Stimulated activated CD4-positive, alpha-beta T cell treated with anti-CD3 and anti-CD28 coated beads, Interleukin-12 subunit alpha, Interleukin-12 subunit beta, amount 100 ng/mL, for 24 hours (primary cell): ENCODE data around the gene C1R.
A peak's percentile ranks its signal among the peaks of the same experiment; 100 is the strongest.
"Not testable (repeated sequence)": the region's sequence is repeated elsewhere in the genome, so short reads cannot be mapped to it uniquely, and the experiment has no call there.

ENCODE experiments used
- DNase-seq, 2 experiments: peaks; one replicate each; pipeline ENCODE4 v3.0.0-alpha.2; 2020; ENCODE audit warnings: low read depth in 2 of 2

Gene C1R

DNA sequence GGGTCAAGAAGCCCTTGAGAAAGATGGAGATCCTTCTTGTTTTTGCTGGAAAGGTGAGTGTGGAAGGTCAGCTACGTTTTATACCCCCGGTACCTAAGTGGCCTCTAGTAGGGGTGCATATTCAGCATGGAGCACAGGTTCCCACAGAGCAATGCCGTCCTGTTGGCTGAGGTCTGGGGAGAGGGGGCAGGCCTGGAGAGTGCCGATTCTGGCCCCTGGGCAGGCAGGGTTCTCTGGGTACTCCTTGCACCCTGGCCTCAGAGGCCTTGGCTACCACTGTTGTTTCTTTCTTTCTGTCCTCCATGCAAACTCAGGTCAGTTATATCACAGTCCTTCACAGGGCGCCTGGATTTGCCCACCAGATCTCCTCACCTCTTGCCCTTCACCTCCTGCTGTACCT is 27.9 kb upstream of the C1R start:
- DNase-seq = no peak

DNA sequence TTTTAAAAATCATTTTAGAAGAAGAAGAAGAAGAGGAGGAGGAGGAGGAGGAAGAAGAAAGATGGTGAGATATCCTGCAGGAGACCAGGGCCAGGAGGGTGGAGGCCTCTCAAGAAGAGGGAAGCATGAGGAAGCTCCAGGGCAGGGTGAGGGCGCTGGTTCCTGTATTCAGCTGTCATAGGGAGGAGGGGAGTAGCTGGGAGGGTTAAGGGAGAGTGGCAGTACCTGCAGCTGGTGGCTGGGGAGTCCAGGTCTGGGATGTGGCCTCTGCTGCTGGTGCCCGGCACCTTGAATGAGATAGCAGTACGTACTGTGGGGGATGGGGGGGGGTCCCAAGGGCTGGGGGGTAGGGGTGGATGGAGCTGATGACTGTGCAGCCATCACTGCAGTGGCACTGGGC is 26.6 kb upstream of the C1R start:
- DNase-seq = no peak

DNA sequence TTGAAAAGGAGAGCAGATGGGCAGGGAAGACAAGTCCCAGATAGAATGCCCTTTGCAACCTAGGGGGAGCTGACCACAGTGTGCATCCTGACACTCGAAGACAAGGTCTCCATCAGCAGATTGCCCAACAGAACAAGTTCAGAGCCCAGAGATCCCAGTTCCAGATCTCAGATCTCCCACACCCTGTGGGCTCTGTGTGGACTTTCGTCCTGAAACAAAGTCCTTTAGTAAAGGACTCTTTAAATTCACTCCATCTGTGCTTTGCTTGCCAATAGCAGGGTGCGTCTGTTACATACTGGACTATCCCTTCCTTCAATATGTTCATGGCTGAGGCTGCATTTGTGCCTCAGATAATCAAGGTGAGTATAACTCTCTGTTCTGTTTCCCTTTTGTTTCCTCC is 25.4 kb upstream of the C1R start:
- DNase-seq = no peak

DNA sequence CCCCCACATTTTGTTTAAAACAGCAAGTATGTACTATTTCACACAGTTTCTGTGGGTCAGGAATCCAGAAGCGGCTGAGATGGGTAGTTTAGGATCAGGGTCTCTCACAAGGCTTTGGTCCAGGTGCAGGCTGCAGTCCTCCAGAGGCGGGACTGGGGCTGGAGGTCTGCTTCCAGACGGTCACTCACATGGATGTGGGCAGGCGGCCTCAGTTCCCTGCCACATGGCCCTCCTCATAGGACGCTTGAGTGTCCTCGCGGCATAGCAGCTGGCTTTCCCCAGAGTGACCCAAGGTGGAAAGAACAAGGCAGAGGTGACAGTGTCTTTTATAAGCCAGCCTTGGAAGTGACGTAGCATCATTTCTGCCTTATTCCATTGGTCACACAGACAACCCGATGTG is 24.7 kb upstream of the C1R start:
- no peak for DNase-seq

DNA sequence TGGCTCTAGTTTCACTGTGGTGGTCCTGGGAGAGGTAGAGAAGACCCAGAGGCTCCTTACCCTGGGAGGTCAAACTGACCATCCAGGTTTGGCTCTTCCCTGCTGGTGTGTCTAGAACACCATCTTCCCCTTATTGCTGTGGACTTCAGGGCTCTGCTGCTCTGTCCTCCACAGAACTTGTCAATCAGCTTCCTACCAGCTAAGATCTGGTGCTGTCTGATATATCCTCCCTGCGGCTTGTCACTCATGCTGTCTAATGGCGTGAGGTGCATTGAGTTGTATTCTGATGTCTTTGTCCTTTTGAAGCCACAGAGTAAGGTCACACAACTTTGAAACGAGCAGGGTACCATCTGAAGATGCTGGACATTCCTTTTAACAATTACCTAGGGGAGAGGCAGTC is 24.0 kb upstream of the C1R start:
- DNase-seq = no peak

DNA sequence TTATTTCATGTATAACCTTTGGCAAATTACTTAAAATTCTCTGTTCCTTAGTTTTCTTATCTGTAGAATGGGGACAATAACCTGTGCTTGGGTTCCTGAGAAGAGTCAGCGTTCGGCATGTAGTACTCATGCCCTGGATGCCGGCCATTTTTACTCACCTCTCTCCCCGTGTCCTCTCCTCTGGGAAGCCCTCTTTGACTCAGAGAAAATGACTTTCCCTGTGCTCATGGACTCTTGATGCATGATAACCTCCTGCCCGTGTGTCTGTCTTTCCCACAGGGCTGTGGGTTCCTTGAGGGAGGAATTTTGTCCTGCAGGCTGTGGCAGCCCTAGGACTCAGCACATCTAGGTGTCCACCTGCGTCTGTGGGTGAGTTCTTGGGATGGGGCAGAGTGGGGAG is 22.6 kb upstream of the C1R start:
- DNase-seq = no peak

DNA sequence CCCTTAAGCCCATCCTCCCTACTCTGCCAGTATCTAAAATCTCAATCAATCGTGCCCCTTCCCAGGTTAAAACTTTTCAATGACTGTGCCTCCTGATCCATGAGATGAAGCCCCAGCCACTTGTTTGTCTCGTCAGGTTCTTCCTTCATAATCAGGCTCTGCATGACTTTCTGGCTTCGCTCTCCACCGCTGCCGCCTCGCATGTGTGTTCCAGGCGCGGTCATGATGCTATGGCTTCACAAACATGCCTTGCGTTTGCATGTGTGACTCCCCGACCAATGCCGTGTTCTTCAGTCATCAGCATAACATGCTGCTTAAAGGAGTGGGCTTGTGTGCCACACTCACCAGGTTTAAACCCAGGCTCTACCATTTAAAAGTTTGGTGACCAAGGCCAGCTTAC is 21.8 kb upstream of the C1R start:
- DNase-seq = no peak

DNA sequence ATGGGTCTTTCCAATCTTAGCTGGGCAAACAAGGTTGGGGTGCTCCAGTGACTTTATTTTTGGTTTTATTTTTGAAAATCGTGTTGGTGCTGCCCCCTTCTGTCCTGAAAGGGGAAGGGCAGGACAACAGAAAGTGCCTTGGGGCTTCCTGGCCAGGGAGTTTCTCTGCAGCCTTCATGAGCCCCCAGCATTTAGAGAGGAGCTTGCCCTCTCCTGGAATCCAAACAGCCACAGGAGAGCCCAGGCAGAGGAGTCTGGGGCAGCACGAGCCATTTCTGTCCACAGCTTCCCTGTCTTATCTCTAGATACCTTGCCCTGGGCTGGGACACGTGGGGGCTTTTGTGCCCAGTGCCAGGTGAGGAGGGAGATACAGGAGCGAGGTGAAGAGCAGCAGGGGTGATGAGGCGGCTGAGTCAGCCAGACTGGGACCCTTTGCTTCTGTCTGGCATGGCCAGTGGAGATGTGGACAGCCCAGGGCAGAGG is 21.2 kb upstream of the C1R start:
- no peak for DNase-seq

DNA sequence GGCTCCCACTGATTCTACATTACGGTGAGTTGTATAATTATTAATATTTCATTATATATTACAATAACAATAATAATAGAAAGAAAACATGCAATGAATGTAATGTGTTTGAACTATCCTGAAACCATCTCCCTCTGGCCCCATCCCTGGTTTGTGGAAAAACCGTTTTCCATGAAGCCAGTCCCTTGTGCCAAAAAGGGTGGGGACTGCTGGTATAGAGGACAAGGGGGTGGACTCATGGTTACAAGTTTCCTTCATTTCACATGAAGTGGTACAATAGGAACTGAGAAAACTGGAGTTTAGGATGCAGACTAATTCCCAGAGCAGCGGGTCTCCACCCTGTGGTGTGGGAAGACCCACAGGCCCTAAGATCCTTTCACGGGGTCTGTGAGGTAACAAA is 19.8 kb upstream of the C1R start:
- no peak for DNase-seq

DNA sequence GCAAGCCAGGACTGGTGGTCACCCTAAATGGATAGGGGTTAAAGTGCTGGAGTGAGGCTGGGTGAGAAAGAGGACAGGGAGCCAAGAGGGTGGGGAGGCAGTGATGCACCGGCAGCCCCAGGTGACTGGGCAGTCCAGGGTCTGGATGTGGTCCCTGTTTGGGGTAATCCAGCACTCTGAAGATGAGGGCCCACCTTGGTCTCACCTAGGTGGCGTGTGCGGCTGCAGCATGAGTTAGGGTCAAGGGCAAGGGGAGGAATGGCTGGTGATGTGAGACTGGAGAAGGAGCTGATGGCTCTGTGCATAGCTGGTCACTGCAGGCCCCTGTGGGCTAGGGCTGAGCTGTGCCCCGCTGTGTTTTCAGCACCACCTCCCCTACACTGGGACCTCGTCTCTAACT is 18.4 kb upstream of the C1R start:
- no peak for DNase-seq

DNA sequence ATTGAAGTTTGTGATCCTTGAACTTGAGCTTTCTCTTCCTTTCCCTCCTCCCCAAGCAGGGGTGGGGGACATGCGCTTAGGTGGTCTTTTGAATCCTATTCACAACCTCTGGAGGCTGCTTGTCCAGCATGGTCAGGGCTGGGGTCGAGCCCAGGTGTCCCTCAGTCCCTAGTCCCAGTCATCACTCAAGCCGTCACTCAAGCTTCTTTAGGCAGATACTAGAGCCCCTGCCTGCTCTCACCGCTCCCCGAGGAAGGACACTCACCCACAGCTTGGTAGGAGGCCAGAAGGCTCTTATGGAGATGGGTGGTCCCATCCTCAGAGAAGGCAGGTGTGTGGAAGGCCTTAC is 17.3 kb upstream of the C1R start:
- no peak for DNase-seq

DNA sequence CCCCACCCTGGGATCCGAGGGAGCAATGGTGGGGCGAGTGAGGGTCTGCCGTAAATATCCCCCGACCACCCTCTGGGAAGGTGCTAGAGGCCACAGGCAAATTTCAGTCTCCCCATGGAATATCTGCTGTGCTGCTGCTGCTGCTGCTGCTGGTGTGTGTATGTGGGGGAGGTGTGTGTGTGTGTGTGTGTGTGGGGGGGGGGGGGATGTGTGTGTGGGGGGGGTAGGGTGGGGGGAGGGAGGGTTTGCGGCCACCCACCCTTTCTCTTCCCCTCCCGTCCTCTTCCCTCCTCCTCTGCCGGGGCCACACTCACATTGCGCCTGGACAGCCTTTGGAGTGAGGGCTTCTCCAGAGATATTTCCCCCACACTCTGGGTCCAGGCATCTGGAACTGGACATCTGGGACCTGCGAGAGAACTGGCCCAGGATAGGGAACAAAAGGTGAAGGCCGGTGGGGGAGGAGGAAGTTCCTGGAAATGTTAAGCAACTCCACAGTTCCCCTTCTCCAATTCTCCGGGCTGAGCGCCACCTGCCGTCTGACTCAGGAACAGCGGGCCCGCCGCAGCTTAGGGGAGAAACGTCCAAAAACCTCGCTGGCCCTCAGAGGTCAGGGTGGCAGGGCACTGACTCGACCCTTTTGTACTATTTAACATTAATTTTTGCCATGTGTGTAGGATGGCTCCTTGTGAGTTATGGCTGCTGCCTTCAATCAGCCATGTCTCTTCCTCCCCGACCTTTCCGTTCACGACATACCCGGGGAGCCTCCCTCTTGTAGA is 16.7 kb upstream of the C1R start, which contains the start of gene C1RL:
Gene C1RL (minus strand): TSS at position 419 of the 776 bp plus-strand sequence. CDS start 34 bp downstream, at position 385.
- peak; percentile 64 to 88 for DNase-seq

DNA sequence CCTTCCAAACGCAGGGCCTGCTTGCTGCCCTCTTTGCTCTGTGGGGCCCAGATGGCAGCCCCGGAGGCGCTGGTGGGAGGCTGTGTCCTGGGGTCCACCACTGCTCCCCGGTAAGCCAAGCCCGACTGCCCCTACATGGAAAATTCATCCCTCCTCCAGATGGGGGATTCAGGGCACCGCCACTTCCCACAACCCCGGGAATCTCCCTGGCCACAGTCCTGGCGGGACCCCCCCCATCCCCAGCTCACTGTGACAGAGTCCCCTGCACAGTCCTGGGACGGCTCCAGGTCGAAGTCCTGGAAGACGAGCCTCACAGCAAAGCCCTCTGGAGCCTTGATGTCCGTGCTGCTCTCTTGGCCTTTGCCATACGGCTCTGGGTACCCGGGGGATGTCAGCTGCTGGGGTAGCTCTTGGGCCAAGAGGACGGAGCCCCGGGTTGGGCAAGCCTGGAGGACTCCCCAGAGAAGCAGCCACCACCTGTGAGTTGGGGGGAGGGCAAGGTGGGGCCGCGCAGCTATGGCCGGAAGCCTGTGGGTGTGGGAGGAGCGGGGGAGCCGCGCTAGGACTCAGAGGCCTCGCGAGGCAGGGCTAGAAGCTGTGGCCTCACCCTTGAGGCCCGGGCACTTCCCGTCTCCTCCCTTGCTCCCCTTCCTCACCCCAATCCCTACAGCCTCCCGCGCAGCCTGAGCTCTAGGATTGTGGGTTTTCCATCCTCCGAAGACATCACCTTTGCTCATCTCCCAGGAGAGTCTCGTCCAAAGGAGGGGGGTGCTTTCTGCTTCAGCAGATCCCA is 16.0 kb upstream of the C1R start:
- DNase-seq = peak; percentile 48 to 67

DNA sequence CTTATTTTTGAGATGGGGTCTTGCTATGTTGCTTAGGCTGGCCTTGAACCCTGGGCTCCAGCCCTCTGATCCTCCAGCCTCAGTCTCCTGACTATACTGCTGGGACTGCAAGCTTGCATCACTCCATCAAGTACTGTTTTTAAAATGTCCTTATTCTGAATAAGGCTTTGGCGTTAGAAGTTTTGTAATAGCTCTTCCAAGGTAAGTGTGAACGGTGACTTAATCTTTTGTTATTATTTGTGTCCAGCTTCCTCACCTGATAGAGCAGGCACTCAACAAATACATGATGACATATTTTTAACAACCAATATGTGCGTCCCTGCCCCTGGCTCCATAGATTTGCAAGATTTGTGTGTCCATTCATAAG is 15.4 kb upstream of the C1R start:
- DNase-seq = no peak

DNA sequence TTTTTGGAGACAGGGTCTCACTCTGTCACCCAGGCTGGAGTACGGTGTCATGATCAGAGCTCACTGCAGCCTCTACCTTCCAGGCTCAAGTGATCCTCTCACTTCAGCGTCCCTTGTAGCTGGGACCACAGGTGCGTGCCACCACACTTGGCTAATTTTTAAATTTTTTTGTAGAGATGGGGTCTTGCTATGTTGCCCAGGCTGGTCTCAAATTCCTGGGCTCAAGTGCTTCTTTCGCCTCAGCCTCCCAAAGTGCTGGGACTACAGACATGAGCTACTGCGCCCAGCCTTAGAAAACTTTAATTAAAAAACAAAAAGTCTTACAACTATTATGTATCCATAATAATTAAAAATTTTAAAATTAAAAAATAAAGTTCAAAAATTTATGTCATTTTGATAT is 14.9 kb upstream of the C1R start:
- DNase-seq = not testable (repeated sequence)

DNA sequence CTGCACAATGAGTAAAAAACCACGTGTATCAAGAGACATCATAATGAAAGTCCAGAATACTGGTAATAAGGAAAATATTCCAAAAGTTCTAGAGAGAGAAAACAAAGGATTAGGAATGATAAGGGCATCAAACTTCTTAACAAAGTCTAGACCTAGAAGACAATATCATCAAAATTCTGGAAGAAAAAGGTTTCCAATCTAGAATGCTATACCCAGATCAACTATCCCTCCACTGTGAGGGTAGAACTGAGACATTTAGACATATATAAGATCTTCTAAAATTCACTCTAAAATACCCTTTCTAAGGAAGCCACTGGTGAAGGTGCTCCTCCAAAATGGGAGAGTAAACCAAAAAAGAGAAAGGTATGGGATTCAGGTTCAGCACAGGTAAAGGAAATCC is 13.8 kb upstream of the C1R start:
- DNase-seq = no peak

DNA sequence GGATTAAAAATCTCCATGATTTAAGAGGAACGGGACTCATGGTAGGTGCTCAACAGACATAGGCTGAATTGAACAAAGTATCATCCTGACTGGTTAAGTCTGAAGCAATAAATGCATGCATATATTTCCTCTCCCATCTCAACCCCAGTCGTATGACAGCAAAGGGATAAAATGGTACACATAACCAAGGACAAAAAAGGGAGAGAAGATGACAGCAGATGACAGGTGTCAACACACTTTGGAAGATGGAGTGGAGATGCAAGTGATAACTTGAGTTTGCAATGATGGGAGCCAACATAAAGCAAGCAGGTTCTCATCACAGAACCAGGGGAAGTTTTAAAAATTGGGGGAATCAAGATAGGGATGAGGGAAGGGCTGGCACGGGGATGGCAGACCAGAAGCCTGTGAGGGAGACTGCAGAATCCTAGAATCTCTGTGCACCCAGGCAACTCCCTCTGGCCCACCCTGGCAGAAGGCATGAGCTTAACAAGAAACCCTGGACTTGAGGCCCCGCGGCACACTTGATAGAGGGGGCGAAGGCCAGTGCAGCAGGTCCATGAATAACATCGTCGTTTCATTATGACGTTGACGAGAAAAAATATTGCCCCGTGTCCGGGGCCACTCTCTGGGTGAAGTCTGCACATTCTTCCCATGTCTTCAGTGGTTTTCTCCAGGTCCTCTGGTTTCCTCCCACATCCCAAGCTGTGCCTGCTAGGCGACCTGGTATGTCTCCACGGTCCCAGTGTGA is 11.8 kb upstream of the C1R start:
- DNase-seq = no peak

DNA sequence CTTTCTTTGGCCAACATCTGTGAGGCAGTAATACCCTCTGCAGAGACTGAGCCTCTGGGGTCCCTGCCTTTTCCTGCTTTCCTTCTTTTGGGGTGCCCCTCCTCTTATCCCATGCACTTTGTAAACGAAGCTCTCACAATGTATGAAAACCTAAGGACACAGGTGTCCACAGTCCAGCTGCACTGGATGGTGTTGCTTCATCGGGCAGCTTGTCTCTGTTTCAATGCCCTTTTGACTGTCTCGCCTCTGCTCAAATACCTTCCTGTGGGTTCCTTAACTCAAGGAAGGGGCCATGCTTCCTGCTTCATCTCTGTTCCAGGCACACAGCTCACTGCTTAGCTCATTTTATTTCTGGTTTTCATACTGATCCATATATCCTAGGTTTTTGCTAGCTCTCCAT is 10.3 kb upstream of the C1R start:
- DNase-seq = no peak

DNA sequence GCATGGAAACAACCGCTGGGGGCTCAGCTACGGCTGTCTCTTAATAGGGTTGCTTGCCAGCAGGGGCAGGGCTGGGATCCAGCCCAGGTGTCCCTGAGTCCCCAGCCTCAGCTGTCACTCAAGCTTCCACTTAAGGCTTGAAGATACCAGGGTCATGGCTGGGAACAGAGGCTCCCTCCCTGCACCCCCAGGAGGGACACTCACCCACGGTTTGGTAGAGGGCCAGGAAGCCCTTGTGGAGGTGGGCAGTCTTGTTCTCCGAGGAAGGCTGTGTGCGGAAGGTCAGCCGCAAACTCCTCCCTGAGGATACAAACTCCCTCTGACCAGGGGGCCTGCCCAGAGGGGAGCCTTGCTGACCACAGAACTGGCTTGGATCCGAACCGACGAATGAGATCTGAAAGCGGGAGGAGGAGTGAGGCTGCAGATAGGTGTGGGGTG is 9.5 kb upstream of the C1R start:
- no peak for DNase-seq

DNA sequence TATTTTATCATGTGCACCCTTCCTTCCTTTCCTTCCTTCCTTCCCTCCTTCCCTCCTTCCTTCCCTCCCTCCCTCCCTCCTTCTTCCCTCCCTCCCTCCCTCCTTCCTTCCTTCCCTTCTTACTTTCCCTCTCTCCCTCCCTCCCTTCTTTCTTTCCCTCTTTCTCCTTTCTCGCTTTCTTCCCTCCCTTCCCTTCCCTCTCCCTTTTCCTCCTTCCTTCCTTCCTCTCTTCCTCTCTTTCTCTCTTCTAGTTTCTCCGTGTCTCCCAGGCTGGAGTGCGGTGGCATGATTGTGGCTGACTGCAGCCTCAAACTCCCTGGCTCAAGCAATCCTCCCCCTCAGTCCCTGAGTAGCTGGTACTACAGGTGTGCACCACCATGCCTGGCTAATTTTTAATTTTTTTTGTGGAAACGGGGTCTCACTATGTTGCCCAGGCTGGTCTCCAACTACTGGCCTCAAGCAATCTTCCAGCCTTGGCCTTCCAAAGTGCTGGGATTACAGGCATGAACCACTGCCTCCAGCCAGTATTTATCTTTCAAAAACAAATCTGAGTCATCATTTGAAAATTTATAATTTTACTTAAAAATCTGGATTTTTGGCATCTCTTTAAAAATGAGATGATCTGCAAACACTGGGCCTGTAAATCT is 8.9 kb upstream of the C1R start:
- no peak for DNase-seq

DNA sequence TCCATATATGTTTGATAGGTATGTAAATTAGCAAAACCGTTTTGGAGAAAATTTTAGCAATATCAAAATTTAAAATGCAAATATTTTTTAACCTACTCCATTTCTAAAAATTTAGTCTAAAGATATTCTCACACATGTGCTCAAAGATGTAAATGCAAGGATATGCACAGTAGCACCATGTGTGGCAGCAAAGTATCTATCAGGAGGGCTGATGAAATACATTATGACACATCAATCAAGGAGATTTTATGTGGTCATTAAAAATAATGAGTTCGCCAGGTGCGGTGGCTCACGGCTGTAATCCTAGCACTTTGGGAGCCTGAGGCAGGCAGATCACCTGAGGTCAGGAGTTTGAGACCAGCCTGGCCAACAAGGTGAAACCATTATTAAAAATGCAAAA is 8.0 kb upstream of the C1R start:
- no peak for DNase-seq
